ENCODE data around the gene ZNF827.

The ZNF827 gene

DNA sequence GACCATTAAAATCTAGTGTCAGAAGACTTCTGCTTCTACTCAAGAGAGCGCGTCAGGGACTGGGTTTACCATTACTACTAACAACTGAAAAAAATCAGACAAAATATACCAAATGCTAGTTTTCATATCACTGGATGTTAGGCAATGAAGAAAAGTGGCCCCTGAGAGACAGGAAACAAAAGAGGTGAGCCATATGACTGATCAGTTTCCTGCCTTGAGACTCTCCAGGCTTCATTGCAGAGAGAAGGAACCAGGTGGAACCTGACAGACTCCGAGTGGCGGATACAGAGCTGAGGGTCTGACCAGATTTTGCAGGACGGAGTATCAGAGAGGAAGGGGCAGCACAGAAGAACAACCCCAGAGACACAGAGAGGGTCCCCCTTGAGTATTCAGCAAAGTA, 172.3 kb downstream of the ZNF827 start:
- no peak for DNase-seq (ENCODE audit: low spot score)
- TF ChIP-seq CTCF (IDR thresholded peaks at IDR 0.05; ENCODE audit: extremely low read depth, insufficient read depth, missing control alignments) = no peak
- in situ Hi-C loops (cut with MboI; ENCODE audit: low pct_unique_long_range_greater_than_20kb, low sequenced_read_pairs, unreplicated experiment) = no loop called here

GRCh38 chr4:145763399-145763798, 175.2 kb downstream of the ZNF827 start:
- no peak for TF ChIP-seq CTCF (IDR thresholded peaks at IDR 0.05; ENCODE audit: extremely low read depth, insufficient read depth, missing control alignments)
- in situ Hi-C loops (cut with MboI; ENCODE audit: low pct_unique_long_range_greater_than_20kb, low sequenced_read_pairs, unreplicated experiment) = no loop called here
- no peak for DNase-seq (ENCODE audit: low spot score)

DNA sequence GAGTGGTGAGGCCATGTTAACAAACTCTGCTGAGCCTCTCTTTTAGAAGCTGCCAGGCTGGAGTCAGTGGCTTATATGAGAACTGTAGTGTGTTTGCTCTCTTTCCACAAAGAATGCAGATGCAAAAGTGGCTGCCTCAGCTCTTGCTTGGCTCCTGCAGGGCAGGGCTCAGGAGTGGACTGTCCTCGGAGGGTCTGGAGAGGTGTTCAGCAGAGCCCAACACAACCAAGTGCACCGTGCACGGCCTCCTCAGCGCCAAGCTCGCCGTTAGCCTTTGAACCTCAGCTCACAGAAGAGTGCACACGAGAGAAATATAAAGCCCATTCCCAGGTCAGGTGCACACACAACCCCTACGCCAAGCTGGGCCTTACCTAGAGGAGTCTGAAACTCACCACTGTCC, 175.9 kb downstream of the ZNF827 start:
- TF ChIP-seq CTCF (IDR thresholded peaks at IDR 0.05; ENCODE audit: extremely low read depth, insufficient read depth, missing control alignments) = no peak
- in situ Hi-C loops (cut with MboI; ENCODE audit: low pct_unique_long_range_greater_than_20kb, low sequenced_read_pairs, unreplicated experiment) = no loop called here
- DNase-seq (ENCODE audit: low spot score) = no peak

- no peak for DNase-seq (ENCODE audit: low spot score)
- TF ChIP-seq CTCF (IDR thresholded peaks at IDR 0.05; ENCODE audit: extremely low read depth, insufficient read depth, missing control alignments) = no peak
- in situ Hi-C loops (cut with MboI; ENCODE audit: low pct_unique_long_range_greater_than_20kb, low sequenced_read_pairs, unreplicated experiment) = no loop called here
Measured at GRCh38 chr4:145760961-145761929, 177.4 kb downstream of the ZNF827 start.

DNA sequence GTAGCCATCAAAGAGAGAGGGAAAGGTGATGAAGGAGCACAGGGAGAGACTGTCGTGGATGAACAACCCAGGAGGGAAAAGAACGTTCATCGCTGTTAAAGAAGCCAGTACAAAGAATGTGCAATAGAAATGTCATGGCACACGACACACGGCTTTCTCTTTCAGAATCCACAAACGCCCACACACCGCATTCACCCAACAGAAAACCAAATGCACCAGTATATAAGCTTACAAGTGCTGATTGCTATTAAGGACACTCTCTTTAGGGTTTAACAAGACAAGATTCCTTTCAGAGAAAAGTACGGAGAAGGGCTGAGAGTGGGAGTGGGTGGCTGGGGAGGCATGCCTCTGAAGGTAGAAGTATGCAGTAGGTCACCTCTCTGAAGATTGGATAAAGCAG, 178.4 kb downstream of the ZNF827 start:
- in situ Hi-C loops (cut with MboI; ENCODE audit: low pct_unique_long_range_greater_than_20kb, low sequenced_read_pairs, unreplicated experiment) = no loop called here
- TF ChIP-seq CTCF (IDR thresholded peaks at IDR 0.05; ENCODE audit: extremely low read depth, insufficient read depth, missing control alignments) = no peak

DNA sequence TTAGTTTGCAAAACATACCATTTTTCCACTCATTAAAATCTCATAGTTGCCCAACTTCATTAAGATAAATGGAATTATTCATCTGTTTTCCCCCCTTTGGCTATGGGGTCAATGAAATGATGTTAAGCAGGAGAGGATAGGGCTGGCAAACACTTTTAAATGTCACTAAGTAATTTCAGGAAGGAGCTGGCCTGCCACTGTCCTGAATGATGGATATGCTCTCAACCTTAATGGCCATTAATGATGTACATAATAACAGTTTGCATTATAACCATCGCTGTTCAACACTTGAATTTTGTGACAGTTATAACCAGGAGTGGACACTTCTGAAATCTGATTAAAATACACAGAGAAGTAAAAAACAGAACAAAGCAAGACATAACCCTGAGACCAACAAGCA, 181.4 kb downstream of the ZNF827 start:
- in situ Hi-C loops (cut with MboI; ENCODE audit: low pct_unique_long_range_greater_than_20kb, low sequenced_read_pairs, unreplicated experiment) = no loop called here
- DNase-seq (ENCODE audit: low spot score) = no peak
- TF ChIP-seq CTCF (IDR thresholded peaks at IDR 0.05; ENCODE audit: extremely low read depth, insufficient read depth, missing control alignments) = no peak

More for the DNA sequence above, 178.4 kb downstream of the ZNF827 start:
- DNase-seq (ENCODE audit: low spot score) = no peak
